ENCODE data around the gene ELL2. TPM values are rescaled to one million over a fixed set of nuclear protein-coding genes. Genes with fewer than 3 reads are reported as not detected.

ELL2 gene
- total RNA-seq, 2 experiments from 2014 or later: 11.6 to 15.0 TPM

DNA sequence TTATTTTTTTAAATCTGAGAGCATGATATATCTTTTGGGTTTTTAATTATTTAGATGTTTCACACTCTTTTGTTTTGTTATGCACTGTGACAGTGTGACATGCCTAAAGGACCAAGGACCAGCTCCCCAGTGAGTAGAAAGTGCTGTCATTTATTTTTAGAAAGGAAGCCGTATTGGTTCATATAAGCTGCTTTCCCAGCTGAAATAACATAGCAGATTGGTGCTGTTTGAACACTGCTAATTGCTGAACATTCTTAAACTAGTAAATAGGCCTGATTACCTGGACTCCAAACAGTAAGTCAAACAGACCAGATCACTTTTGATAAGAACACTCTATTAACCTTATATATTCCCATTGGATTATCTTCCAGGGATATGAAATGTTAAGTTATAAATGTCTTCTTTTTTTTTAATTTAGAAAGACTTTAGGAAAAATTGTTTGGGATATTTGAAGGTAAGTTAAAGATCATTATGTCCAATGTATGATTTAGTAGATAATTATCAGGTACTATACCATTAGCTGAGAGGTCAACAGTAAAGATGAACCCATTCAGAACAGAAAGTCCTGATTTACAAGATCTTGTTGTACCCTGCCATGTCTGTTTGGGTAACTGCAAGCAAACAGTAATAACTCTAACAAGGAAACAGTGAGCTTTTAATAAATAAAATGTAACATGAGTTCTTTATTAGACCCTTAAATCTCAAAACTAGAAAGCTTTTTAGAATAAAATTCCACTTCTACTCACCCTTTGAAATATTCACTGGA lies 27.8 kb upstream of the ELL2 start:
- Mint-ChIP-seq H3K4me3 (no peak overlapping the region), H3K27me3 (peaks cover 9% of the 10 kb centered on the region), H3K4me1 (no peaks in the 10 kb centered on the region), H3K9me3 (no peaks in the 10 kb centered on the region), H3K36me3 (no peaks in the 10 kb centered on the region), H3K27ac (no peak overlapping the region)
- ATAC-seq (ENCODE audit: low read depth) (no peak), DNase-seq (no peak)
- POLR2A ChIA-PET: no interaction called here

- peaks cover 5% of the 10 kb centered on the region for H3K27me3 Mint-ChIP-seq
- no peak overlapping the region for H3K27ac Mint-ChIP-seq
- H3K9me3 Mint-ChIP-seq: no peaks in the 10 kb centered on the region
- H3K4me1 Mint-ChIP-seq: no peaks in the 10 kb centered on the region
- no peak overlapping the region for H3K4me3 Mint-ChIP-seq
- POLR2A ChIA-PET: no interaction called here
- no peaks in the 10 kb centered on the region for H3K36me3 Mint-ChIP-seq
- ATAC-seq (ENCODE audit: low read depth) (no peak), DNase-seq (no peak)
Observed at GRCh38 chr5:95988877-95989276, 27.2 kb upstream of the ELL2 start.

- H3K27ac Mint-ChIP-seq: no peak overlapping the region
- no peaks in the 10 kb centered on the region for H3K4me1 Mint-ChIP-seq
- H3K9me3 Mint-ChIP-seq: no peaks in the 10 kb centered on the region
- no peak for DNase-seq
- POLR2A ChIA-PET: no interaction called here
- no peaks in the 10 kb centered on the region for H3K36me3 Mint-ChIP-seq
- H3K27me3 Mint-ChIP-seq: peaks cover 2% of the 10 kb centered on the region
- H3K4me3 Mint-ChIP-seq: no peak overlapping the region
- ATAC-seq (ENCODE audit: low read depth): no peak
Observed at GRCh38 chr5:95988094-95988493, 26.4 kb upstream of the ELL2 start.

DNA sequence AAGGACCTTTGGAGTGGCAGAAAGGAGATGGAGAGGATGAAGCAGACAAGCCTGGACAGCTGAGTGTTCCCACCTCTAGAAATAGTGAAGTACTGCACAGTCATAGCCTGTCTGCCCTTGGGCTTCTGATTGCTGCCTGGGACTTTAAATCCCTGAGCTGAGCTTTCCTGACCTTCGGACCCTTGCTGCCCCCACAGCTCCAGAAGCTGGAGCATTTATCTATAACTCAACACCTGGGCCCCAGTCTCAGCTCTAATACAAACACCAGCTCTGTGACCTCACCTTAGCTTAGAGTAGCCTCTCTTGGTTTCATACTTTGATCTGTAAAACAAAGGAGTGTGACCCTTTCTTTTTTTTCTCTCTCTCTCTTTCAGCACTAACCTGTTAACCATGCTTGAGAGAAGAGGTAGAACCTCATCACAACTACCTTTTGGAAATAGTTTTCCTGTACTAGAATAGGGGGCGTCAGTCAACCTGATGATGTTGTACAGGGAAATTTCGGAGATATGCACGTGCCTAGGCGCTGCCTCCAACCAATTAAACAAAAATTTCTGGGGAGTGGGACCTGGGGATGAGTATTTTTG lies 25.4 kb upstream of the ELL2 start:
- peaks cover 2% of the 10 kb centered on the region for H3K27me3 Mint-ChIP-seq
- H3K4me1 Mint-ChIP-seq: no peaks in the 10 kb centered on the region
- no peaks in the 10 kb centered on the region for H3K36me3 Mint-ChIP-seq
- ATAC-seq (ENCODE audit: low read depth): no peak
- H3K27ac Mint-ChIP-seq: no peak overlapping the region
- no peak for DNase-seq
- POLR2A ChIA-PET: no interaction called here
- H3K9me3 Mint-ChIP-seq: no peaks in the 10 kb centered on the region
- H3K4me3 Mint-ChIP-seq: no peak overlapping the region

GRCh38 chr5:95986001-95986400 lies 24.4 kb upstream of the ELL2 start:
- Mint-ChIP-seq H3K4me1 (no peaks in the 10 kb centered on the region), H3K4me3 (no peak overlapping the region), H3K9me3 (no peaks in the 10 kb centered on the region), H3K27me3 (peaks cover 2% of the 10 kb centered on the region), H3K36me3 (no peaks in the 10 kb centered on the region), H3K27ac (no peak overlapping the region)
- ATAC-seq (ENCODE audit: low read depth) (no peak), DNase-seq (no peak)
- POLR2A ChIA-PET: no interaction called here

DNA sequence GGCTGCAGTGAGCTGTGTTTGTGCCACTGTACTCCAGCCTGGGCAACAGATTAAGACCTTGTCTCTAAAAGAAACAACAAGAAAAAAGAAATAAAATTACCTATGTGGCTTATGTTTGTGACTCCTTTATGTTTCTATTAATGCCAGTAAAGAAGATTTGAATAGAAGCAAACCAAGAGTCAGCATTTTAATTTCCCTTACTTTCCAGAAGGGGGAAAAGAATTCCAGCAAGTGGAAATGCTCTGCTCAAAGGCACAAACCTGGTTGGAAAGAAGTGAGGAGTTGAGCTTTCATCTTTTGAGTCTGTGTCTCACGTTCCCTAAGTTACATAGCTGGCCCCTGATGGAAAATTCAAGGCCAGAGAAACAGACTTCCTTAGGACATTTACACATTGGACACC lies 23.6 kb upstream of the ELL2 start:
- H3K27me3 Mint-ChIP-seq: peaks cover 2% of the 10 kb centered on the region
- no peak overlapping the region for H3K4me3 Mint-ChIP-seq
- H3K9me3 Mint-ChIP-seq: no peaks in the 10 kb centered on the region
- no peaks in the 10 kb centered on the region for H3K36me3 Mint-ChIP-seq
- H3K4me1 Mint-ChIP-seq: no peaks in the 10 kb centered on the region
- DNase-seq (no peak), ATAC-seq (ENCODE audit: low read depth) (no peak)
- POLR2A ChIA-PET: no interaction called here
- no peak overlapping the region for H3K27ac Mint-ChIP-seq

- Mint-ChIP-seq H3K9me3 (no peaks in the 10 kb centered on the region), H3K4me1 (no peaks in the 10 kb centered on the region), H3K36me3 (no peaks in the 10 kb centered on the region), H3K27me3 (peaks cover 2% of the 10 kb centered on the region), H3K27ac (no peak overlapping the region), H3K4me3 (no peak overlapping the region)
- no peak for DNase-seq
- no peak for ATAC-seq (ENCODE audit: low read depth)
- POLR2A ChIA-PET: no interaction called here
Observed at GRCh38 chr5:95984287-95984938, 22.8 kb upstream of the ELL2 start.

DNA sequence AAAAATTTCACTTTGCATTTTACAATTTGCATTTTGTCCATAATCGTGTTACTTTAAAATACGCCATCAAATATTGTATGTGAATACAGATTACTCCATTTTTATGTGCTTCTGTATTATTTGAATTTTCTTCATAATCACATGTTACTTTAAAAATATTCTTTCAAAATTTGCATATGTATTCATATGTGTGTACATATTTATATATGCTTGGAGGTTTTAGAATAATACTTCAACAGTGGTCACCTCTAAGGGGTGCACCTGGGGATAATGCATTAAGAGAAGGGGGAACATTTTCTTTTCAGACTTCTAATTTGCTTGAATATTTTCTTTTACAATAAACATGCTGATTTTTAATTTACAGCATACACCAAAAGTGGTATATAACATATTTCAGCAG lies 21.9 kb upstream of the ELL2 start:
- no peaks in the 10 kb centered on the region for H3K4me1 Mint-ChIP-seq

GRCh38 chr5:95983080-95983479 lies 21.4 kb upstream of the ELL2 start:
- Mint-ChIP-seq H3K4me3 (no peak overlapping the region), H3K4me1 (no peaks in the 10 kb centered on the region), H3K9me3 (no peaks in the 10 kb centered on the region), H3K36me3 (no peaks in the 10 kb centered on the region), H3K27ac (no peak overlapping the region), H3K27me3 (peaks cover 5% of the 10 kb centered on the region)
- DNase-seq (no peak), ATAC-seq (ENCODE audit: low read depth) (no peak)
- POLR2A ChIA-PET: no interaction called here

More for the DNA sequence above, 21.9 kb upstream of the ELL2 start:
- H3K36me3 Mint-ChIP-seq: no peaks in the 10 kb centered on the region
- no peaks in the 10 kb centered on the region for H3K9me3 Mint-ChIP-seq
- no peak for DNase-seq
- H3K27ac Mint-ChIP-seq: no peak overlapping the region
- ATAC-seq (ENCODE audit: low read depth): no peak
- POLR2A ChIA-PET: no interaction called here
- H3K4me3 Mint-ChIP-seq: no peak overlapping the region
- peaks cover 3% of the 10 kb centered on the region for H3K27me3 Mint-ChIP-seq

- no peak overlapping the region for H3K4me3 Mint-ChIP-seq
- peaks cover 5% of the 10 kb centered on the region for H3K27me3 Mint-ChIP-seq
- peaks cover 4% of the 10 kb centered on the region for H3K4me1 Mint-ChIP-seq
- no peaks in the 10 kb centered on the region for H3K9me3 Mint-ChIP-seq
- POLR2A ChIA-PET: no interaction called here
- no peak for ATAC-seq (ENCODE audit: low read depth)
- no peaks in the 10 kb centered on the region for H3K36me3 Mint-ChIP-seq
- H3K27ac Mint-ChIP-seq: no peak overlapping the region
- no peak for DNase-seq
Observed at GRCh38 chr5:95976606-95977005, 15.0 kb upstream of the ELL2 start.

GRCh38 chr5:95975703-95976102 lies 14.1 kb upstream of the ELL2 start:
- POLR2A ChIA-PET: no interaction called here
- peaks cover 4% of the 10 kb centered on the region for H3K4me1 Mint-ChIP-seq
- no peak overlapping the region for H3K27ac Mint-ChIP-seq
- no peak for ATAC-seq (ENCODE audit: low read depth)
- no peak for DNase-seq
- H3K4me3 Mint-ChIP-seq: no peak overlapping the region
- no peaks in the 10 kb centered on the region for H3K9me3 Mint-ChIP-seq
- H3K27me3 Mint-ChIP-seq: peaks cover 5% of the 10 kb centered on the region
- no peaks in the 10 kb centered on the region for H3K36me3 Mint-ChIP-seq

GRCh38 chr5:95973793-95974325 lies 12.2 kb upstream of the ELL2 start:
- ATAC-seq (ENCODE audit: low read depth) (no peak), DNase-seq (no peak)
- H3K9me3 Mint-ChIP-seq: no peaks in the 10 kb centered on the region
- POLR2A ChIA-PET: no interaction called here
- no peaks in the 10 kb centered on the region for H3K36me3 Mint-ChIP-seq
- no peak overlapping the region for H3K4me3 Mint-ChIP-seq
- peaks cover 4% of the 10 kb centered on the region for H3K4me1 Mint-ChIP-seq
- H3K27ac Mint-ChIP-seq: no peak overlapping the region
- H3K27me3 Mint-ChIP-seq: peaks cover 5% of the 10 kb centered on the region

- Mint-ChIP-seq H3K9me3 (no peaks in the 10 kb centered on the region), H3K27me3 (peaks cover 2% of the 10 kb centered on the region), H3K36me3 (no peaks in the 10 kb centered on the region), H3K4me1 (peaks cover 4% of the 10 kb centered on the region), H3K4me3 (no peak overlapping the region), H3K27ac (no peak overlapping the region)
- DNase-seq (no peak), ATAC-seq (ENCODE audit: low read depth) (no peak)
- POLR2A ChIA-PET: no interaction called here
Observed at GRCh38 chr5:95972196-95972595, 10.5 kb upstream of the ELL2 start.

GRCh38 chr5:95970359-95970704 lies 8.7 kb upstream of the ELL2 start:
- Mint-ChIP-seq H3K4me3 (no peak overlapping the region), H3K4me1 (peaks cover 4% of the 10 kb centered on the region), H3K36me3 (no peaks in the 10 kb centered on the region), H3K27me3 (peaks cover 2% of the 10 kb centered on the region), H3K27ac (no peak overlapping the region), H3K9me3 (no peaks in the 10 kb centered on the region)
- POLR2A ChIA-PET: no interaction called here
- DNase-seq (no peak), ATAC-seq (ENCODE audit: low read depth) (no peak)
